Trophoblast cell (in vitro differentiated cells and primary cell): Measurements from ENCODE around the gene SARS1.

Source experiments
- DNase-seq, 2 donors: peaks; one replicate each; pipeline ENCODE4 v3.0.0-alpha.2; 2016
- H2AFZ ChIP-seq: 2 replicates; pipeline ENCODE4 v1.6.1; 2013; ENCODE audit warnings: low read length, moderate library complexity, mild to moderate bottlenecking; ENCODE audit not compliant: insufficient read depth, poor library complexity
- H2AK5ac ChIP-seq: 2 replicates; pipeline ENCODE4 v1.6.1; 2013; ENCODE audit warnings: mild to moderate bottlenecking, low read length
- H2BK120ac ChIP-seq: 2 replicates; pipeline ENCODE4 v1.6.1; 2013; ENCODE audit warnings: low read length, mild to moderate bottlenecking, moderate library complexity; ENCODE audit not compliant: insufficient read depth, poor library complexity
- H2BK12ac ChIP-seq: 2 replicates; pipeline ENCODE4 v1.6.1; 2013; ENCODE audit warnings: mild to moderate bottlenecking, low read length, moderate library complexity
- H2BK5ac ChIP-seq: 2 replicates; pipeline ENCODE4 v1.6.1; 2013; ENCODE audit warnings: low read length, low read depth, moderate library complexity, mild to moderate bottlenecking; ENCODE audit not compliant: poor library complexity
- H3K14ac ChIP-seq: 2 replicates; pipeline ENCODE4 v1.6.1; 2013; ENCODE audit warnings: mild to moderate bottlenecking, low read length
- H3K18ac ChIP-seq: 2 replicates; pipeline ENCODE4 v1.6.1; 2013; ENCODE audit warnings: mild to moderate bottlenecking, low read length
- H3K23ac ChIP-seq: 2 replicates; pipeline ENCODE4 v1.6.1; 2013; ENCODE audit warnings: low read length
- H3K27ac ChIP-seq: 2 replicates; pipeline ENCODE4 v1.5.1; 2013; ENCODE audit warnings: low read depth, mild to moderate bottlenecking, inconsistent platforms, low read length, moderate library complexity
- H3K27me3 ChIP-seq: 2 replicates; pipeline ENCODE4 v1.6.1; 2013; ENCODE audit warnings: inconsistent platforms, mild to moderate bottlenecking, low read length, moderate library complexity; ENCODE audit not compliant: insufficient read depth
- H3K36me3 ChIP-seq, 2 experiments: 1 replicate in 1 of 2; 2 replicates in 1 of 2; pipeline ENCODE4 v1.6.1; 2013; ENCODE audit warnings: low read length in 2 of 2, mild to moderate bottlenecking in 2 of 2, moderate library complexity in 1 of 2; ENCODE audit not compliant: insufficient read depth in 2 of 2, control insufficient read depth in 1 of 2
- H3K4ac ChIP-seq: 2 replicates; pipeline ENCODE4 v1.6.1; 2013; ENCODE audit warnings: low read depth, mild to moderate bottlenecking, low read length, moderate library complexity
- H3K4me1 ChIP-seq, 2 experiments: 1 replicate in 1 of 2; 2 replicates in 1 of 2; pipeline ENCODE4 v1.6.1; 2013; ENCODE audit warnings: low read length in 2 of 2, mild to moderate bottlenecking in 2 of 2, moderate library complexity in 1 of 2; ENCODE audit not compliant: insufficient read depth in 2 of 2, control insufficient read depth in 1 of 2
- H3K4me2 ChIP-seq: 2 replicates; pipeline ENCODE4 v1.6.1; 2013; ENCODE audit warnings: inconsistent platforms, mild to moderate bottlenecking, low read length, moderate library complexity
- H3K4me3 ChIP-seq: 2 replicates; pipeline ENCODE4 v1.5.1; 2013; ENCODE audit warnings: mild to moderate bottlenecking, low read depth, low read length, inconsistent platforms
- H3K79me1 ChIP-seq: one replicate; pipeline ENCODE4 v1.6.1; 2013; ENCODE audit warnings: low read length
- H3K79me2 ChIP-seq: 2 replicates; pipeline ENCODE4 v1.6.1; 2013; ENCODE audit warnings: low read length, mild to moderate bottlenecking; ENCODE audit not compliant: control insufficient read depth, insufficient read depth, poor library complexity
- H3K9ac ChIP-seq: 2 replicates; pipeline ENCODE4 v1.6.1; 2013; ENCODE audit warnings: mild to moderate bottlenecking, low read length
- H3K9me3 ChIP-seq: 2 replicates; pipeline ENCODE4 v1.6.1; 2013; ENCODE audit warnings: low read depth, mild to moderate bottlenecking, control low read depth, inconsistent platforms, low read length; ENCODE audit not compliant: insufficient read depth
- H4K12ac ChIP-seq: 2 replicates; pipeline ENCODE4 v1.6.1; 2013; ENCODE audit warnings: low read depth, mild to moderate bottlenecking, low read length, moderate library complexity
- H4K8ac ChIP-seq: 2 replicates; pipeline ENCODE4 v1.6.1; 2013; ENCODE audit warnings: low read depth, mild to moderate bottlenecking, low read length, moderate library complexity
- H4K91ac ChIP-seq: one replicate; pipeline ENCODE4 v1.6.1; 2013; ENCODE audit warnings: low read depth, mild to moderate bottlenecking, low read length, moderate library complexity
- WGBS: extraction: QIAGEN DNeasy Blood & Tissue Kit; methylation state at CpG from one replicate; pipeline ENCODE4 v1.1.7; 2013; ENCODE audit warnings: missing lambda C conversion rate; ENCODE audit not compliant: insufficient read length, insufficient coverage; ENCODE audit errors: extremely low coverage; 5-methylcytosine and 5-hydroxymethylcytosine counted together

SARS1 gene

DNA sequence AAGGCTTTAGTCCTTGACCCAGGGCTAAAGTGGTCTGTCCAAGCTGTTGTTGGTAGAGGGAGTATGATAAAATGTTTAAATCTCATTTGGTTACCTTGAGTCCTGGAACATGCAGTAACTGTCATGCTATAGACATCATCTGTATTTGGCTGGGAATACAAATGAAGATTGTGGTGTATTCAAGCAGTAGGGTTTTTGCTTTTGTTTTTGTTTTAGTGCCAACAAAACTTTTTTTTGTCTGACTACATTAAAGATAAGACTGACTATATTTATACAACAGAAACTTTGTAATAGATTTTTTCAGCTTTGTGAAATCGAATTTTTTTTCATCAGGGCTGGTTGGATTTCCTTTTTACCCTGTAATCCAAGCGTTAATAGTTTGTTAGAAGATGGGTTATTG is 7.4 kb upstream of the SARS1 start:
- no peak overlapping the region for H4K8ac ChIP-seq
- H3K79me2 ChIP-seq, result no peaks in the 10 kb centered on the region
- H3K9me3 ChIP-seq, result no peaks in the 10 kb centered on the region
- no peak overlapping the region for H2AFZ ChIP-seq
- H3K4me1 ChIP-seq, result peaks cover 4% of the 10 kb centered on the region in 2 experiments
- H3K27me3 ChIP-seq, result no peaks in the 10 kb centered on the region
- no peak for DNase-seq
- H4K12ac ChIP-seq, result no peak overlapping the region
- no peak overlapping the region for H2BK12ac ChIP-seq
- no peak overlapping the region for H4K91ac ChIP-seq
- no peak overlapping the region for H3K18ac ChIP-seq
- no peak overlapping the region for H3K4me2 ChIP-seq
- no peak overlapping the region for H3K27ac ChIP-seq
- no peak overlapping the region for H2BK120ac ChIP-seq
- no CpG with 5 or more reads among the region's 2 CpGs for WGBS
- no peak overlapping the region for H2AK5ac ChIP-seq
- H3K4ac ChIP-seq, result no peak overlapping the region
- peaks cover under 1% of the 10 kb centered on the region for H3K79me1 ChIP-seq
- H3K4me3 ChIP-seq, result no peak overlapping the region
- H2BK5ac ChIP-seq, result no peak overlapping the region
- H3K23ac ChIP-seq, result no peak overlapping the region
- no peak overlapping the region for H3K14ac ChIP-seq
- no peak overlapping the region for H3K9ac ChIP-seq
- H3K36me3 ChIP-seq, result no peaks in the 10 kb centered on the region

- Histone ChIP-seq H3K36me3 (no peaks in the 10 kb centered on the region), H3K79me1 (no peaks in the 10 kb centered on the region)
These were observed 6.1 kb upstream of the SARS1 start for GRCh38 chr1:109207467-109208103.

GRCh38 chr1:109208394-109208793 is 5.3 kb upstream of the SARS1 start:
- peaks cover 4 to 5% of the 10 kb centered on the region in 2 experiments for H3K4me1 ChIP-seq
- H2AFZ ChIP-seq, result no peak overlapping the region
- H2BK12ac ChIP-seq, result no peak overlapping the region
- no CpG with 5 or more reads among the region's 7 CpGs for WGBS
- peak overlapping the region; percentile 33 for H2AK5ac ChIP-seq
- H4K91ac ChIP-seq, result no peak overlapping the region
- no peaks in the 10 kb centered on the region for H3K79me2 ChIP-seq
- H3K23ac ChIP-seq, result no peak overlapping the region
- no peak overlapping the region for H3K4me2 ChIP-seq
- no peaks in the 10 kb centered on the region for H3K36me3 ChIP-seq
- no peak overlapping the region for H4K8ac ChIP-seq
- H3K79me1 ChIP-seq, result peaks cover under 1% of the 10 kb centered on the region
- H2BK120ac ChIP-seq, result no peak overlapping the region
- no peak overlapping the region for H4K12ac ChIP-seq
- no peak overlapping the region for H3K18ac ChIP-seq
- no peak overlapping the region for H3K4me3 ChIP-seq
- no peaks in the 10 kb centered on the region for H3K9me3 ChIP-seq
- no peak overlapping the region for H2BK5ac ChIP-seq
- H3K14ac ChIP-seq, result no peak overlapping the region
- DNase-seq, result peak in 1 of 2 donors; percentile 38
- H3K9ac ChIP-seq, result no peak overlapping the region
- no peak overlapping the region for H3K4ac ChIP-seq
- no peaks in the 10 kb centered on the region for H3K27me3 ChIP-seq
- H3K27ac ChIP-seq, result no peak overlapping the region

More at GRCh38 chr1:109207467-109208103, 6.1 kb upstream of the SARS1 start:
- Histone ChIP-seq H3K4me1 (peaks cover 4% of the 10 kb centered on the region in 2 experiments), H4K8ac (no peak overlapping the region), H3K4me2 (no peak overlapping the region), H2BK120ac (no peak overlapping the region), H3K18ac (no peak overlapping the region), H3K23ac (no peak overlapping the region), H3K79me2 (no peaks in the 10 kb centered on the region), H2BK12ac (no peak overlapping the region), H2BK5ac (no peak overlapping the region), H3K14ac (no peak overlapping the region), H3K4me3 (no peak overlapping the region), H2AFZ (no peak overlapping the region), H3K27me3 (no peaks in the 10 kb centered on the region), H2AK5ac (no peak overlapping the region), H3K27ac (no peak overlapping the region), H4K91ac (no peak overlapping the region), H3K9me3 (no peaks in the 10 kb centered on the region), H3K9ac (no peak overlapping the region), H4K12ac (no peak overlapping the region), H3K4ac (no peak overlapping the region)
- no CpG with 5 or more reads among the region's 7 CpGs for WGBS
- DNase-seq, result peak; percentile 93 to 96

- Histone ChIP-seq H3K4me2 (no peak overlapping the region), H2BK120ac (no peak overlapping the region), H3K18ac (no peak overlapping the region), H3K79me1 (peaks cover 4% of the 10 kb centered on the region), H3K36me3 (no peaks in the 10 kb centered on the region), H3K4me3 (no peak overlapping the region), H2BK5ac (no peak overlapping the region), H4K12ac (no peak overlapping the region), H4K91ac (peak overlapping the region; percentile 19), H3K9me3 (no peaks in the 10 kb centered on the region), H4K8ac (peak overlapping the region; percentile 9), H3K9ac (no peak overlapping the region), H3K14ac (no peak overlapping the region), H3K4ac (no peak overlapping the region), H2AFZ (no peak overlapping the region), H3K79me2 (peaks cover 1% of the 10 kb centered on the region), H3K23ac (no peak overlapping the region), H3K27ac (no peak overlapping the region), H3K27me3 (no peaks in the 10 kb centered on the region), H2BK12ac (peak overlapping the region; percentile 15), H2AK5ac (no peak overlapping the region), H3K4me1 (peaks cover 4 to 7% of the 10 kb centered on the region in 2 experiments)
- no CpG with 5 or more reads among the region's 9 CpGs for WGBS
- DNase-seq, result peak in 1 of 2 donors; percentile 51
These were observed 4.8 kb upstream of the SARS1 start for GRCh38 chr1:109208836-109209463.
